Stimulated activated naive CD4-positive, alpha-beta T cell treated with Interleukin-2 at 50 U/mL for 16 hours (primary cell): Measurements from ENCODE around the gene CD36.

Experiments
- DNase-seq: peaks from one replicate; lab custom pipeline; 2025; lab: John Stamatoyannopoulos, UW

CD36 gene

DNA sequence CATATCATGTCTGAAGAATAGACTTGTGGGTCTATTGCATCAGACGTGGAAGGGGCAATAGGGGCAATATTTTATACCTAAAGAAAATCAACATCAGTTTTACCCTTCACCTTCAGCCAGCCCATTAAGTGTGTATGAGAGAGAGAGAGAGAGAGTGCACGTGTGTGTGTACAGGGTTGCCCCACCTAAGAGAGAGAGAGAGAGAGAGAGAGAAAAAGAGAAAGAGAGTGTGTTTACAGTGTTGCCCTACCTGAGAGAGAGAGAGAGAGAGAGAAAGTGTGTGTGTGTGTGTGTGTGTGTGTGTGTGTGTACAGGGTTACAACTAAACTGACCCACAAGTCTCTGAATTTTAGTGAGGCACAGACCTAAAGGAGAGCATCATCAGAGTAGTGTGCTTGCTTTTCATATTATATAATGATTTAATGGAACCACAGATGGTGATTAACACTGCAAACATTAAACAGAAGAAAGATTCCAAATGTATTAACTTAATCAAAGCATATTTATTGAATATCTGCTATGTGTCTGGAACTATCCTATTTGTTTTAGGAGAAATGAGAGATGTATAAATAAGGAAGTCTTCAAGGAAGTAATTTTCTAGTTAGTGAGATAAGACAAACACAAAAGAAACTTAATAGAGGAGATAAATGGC, 66.8 kb downstream of the CD36 start:
- DNase-seq = no peak

DNA sequence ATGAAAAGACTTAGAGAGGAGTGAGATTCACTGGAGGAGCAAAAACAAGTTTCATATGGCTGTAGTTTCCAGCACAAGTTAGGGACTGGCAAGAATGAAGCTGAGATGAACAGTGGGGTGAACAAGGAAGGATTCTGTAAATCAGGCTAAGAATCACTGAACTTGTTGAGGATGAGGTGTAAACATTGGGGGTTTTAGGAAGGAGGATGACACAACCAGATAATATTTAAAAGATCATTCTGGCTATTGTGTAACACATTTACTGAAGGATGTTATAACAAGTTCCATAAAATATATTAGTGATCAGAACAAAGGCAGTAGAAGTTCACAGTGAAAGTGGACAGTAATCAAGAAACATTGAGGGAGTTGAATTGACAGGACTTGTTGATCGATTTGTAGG, 68.9 kb downstream of the CD36 start:
- DNase-seq = no peak

DNA sequence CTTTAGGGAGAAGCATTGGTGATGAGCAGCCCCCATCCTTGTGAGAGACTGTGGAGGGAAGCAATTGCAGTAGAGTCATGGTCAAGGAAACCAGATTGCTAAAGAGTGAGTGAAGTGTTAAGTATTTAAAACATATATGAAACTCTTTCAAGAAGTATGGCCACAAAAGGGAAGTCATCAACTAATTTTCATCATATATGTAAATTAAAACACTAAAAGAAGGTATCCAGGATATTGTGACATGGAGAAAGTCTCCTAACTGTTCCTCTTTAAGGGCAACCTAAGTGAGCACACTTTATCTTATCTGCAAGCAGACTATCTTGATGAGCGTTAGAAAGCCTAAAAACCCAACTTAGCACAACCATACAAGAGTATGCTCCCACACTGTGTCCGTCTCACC, 69.7 kb downstream of the CD36 start:
- no peak for DNase-seq

DNA sequence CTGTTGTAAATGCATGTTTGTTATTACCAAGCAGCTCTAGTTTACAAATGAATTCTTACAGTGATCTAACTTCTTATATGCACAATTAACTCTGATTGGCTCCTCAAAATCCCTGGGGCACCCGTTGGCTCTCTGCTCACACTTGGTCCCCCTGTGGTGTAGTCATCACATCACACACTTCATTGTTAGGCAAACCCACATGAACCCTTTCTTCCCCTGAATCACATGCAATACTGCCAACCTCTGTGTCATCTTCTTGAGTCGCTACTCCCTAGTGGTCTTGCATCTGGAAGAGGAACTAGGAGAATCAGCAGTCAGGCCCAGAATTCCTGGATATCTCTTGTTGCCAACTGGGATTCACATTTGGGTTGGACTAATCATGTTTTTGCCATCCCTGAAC, 73.1 kb downstream of the CD36 start:
- no peak for DNase-seq

DNA sequence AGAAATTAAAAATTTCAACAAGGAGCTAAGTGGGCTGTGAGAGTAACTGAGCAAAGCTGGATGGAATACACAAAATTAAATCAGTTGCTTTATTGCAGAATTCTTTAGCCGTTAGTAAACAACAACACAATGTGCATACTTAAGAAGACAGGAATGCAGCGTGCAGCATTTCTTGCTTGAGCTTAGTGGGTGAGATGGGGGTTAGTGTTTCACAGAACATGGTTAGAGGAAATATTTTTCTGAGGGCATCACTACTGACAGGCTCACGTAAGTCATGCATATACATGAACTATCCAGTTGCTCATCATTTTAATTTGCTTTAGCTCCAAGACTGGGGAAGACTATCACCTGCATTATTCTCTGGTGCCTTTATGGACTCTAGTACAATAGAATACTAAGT, 80.8 kb downstream of the CD36 start:
- DNase-seq = no peak

DNA sequence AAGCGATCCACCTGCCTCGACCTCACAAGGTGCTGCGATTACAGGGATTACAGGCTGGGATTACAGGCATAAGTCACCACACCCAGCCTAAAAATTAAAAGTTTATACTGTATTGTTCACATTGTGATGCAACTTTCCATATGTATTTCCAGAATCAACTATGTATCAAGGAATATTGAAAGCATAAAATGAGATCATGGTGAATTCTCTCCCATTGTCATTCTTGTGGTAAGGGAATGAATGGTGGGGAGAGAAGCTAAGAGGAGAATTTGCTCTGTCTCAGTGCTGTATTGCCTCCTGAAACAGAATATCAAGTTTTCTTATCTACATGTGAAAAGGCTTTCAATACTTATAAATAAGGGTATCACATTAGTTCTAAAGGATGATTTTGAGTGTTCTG, 81.7 kb downstream of the CD36 start:
- no peak for DNase-seq

DNA sequence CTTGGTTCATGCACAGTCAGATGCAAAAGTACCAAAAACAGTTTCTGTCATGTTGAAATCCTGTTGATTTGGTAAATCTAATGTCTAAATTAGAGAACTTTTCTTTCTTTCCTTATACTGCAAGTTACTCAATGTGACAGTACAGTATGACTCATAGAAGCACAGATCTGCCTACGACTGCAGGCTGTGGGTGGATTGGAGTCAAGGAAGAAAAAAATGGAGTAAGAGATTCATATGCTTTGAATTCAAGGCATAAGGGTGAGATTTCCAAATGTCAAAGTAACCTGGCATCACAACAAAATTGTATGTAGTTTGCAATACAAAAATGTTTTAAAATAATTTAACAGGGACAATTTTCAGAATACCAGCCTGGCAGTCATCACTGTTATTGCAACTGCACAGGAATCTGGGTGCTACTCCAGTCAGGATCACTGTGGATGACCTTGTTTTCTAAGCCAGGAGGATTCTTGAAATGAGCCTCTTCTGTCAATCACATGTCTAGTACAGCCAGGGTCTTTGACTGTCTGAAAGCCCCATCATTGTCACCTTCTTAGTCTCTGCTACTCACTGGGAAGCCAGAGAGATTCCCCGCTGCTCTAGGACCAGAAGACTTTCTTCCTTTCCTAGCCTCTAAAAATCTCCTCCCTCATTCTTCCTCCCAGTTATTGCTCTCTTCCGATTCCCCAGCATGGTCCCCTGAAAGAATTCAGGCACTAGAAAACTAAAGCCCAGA, 83.6 kb downstream of the CD36 start:
- no peak for DNase-seq

DNA sequence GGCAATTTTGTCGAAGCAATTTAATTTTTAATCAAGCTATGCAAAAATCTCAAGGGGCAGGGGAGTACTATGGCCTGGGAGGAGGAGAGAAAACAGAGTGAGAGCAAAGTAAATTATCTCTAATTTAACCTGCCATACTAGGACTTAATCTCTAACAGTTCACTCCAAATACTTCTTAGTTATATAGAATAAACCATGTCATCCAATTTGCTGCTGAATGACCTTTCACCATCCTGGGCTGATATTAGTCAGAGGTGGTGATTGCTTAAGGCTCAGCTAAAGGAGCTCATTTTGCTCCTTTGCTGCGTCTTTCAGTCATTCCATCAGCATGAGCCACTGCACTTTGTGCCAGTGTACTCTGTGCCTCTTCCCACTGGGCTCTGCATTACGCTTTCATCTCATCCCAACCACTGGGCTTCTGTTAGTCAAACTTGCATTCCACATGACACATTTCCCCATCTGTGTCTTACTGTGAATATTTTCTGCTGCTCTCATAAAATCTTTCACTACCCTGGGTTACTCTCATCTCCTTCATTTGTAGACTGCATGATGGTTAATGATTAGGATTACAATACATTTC, 84.3 kb downstream of the CD36 start:
- DNase-seq = no peak

DNA sequence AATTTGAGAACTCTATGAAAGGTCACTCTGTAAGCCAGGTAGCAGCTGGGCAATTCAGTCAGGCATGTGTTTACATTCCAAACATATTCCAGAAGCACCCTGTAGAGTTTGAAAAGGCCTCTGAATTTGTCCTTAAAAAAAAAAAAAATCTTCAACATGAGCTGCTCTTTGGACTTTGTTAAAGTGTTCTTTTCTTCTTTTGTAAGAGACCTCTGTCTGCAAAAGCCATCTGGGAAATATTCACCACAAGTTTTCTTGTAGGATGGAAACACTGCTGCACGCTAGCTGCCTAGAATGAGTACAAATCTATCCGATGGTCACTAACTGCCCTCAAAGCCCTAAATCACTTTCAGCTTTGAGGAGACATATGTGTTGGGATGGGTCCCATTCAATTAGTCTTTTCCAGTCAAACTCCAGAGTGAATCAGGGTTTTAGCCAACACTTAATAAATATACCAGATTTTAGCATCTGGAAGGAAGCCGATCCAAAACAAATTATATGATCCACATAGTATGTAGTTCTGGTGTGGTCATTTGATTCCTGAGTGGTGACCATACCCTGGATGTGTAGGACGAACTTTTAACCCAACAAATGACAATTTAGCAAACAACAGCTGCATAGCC, 85.9 kb downstream of the CD36 start:
- DNase-seq = no peak

DNA sequence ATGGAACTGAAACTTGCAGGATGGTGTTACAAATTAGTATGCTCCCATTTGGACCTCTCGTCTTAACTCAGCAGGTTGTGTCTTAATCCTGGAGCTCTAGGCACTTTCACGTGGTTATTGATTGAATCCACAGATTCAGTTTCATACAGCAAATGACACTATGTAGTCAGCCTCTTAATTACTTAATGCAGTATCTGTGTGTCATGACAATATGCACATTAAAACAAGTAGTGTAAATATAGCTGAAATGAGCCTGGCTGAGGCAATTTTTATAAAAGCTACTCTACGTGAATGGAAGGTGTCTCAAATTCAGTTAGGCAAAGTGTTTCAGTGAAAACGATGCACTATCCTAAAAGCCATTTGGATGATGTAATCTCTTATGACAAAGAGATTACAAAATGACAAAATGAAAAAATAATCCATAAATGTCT, 86.8 kb downstream of the CD36 start:
- no peak for DNase-seq
